GM19239 (cell line): ENCODE data around the gene RORB.

ENCODE experiments used
- DNase-seq: peaks from one replicate; pipeline ENCODE4 v3.0.0; 2011; ENCODE audit warnings: low spot score; ENCODE audit not compliant: insufficient read length
- FAIRE-seq: peaks from 2 replicates; lab custom pipeline; 2011; peaks lifted over from hg19 to GRCh38; lab: Jason Lieb, UNC

Gene RORB

GRCh38 chr9:74496819-74497747 lies at the start of gene RORB:
RORB (plus strand) TSS chr9:74497335; CDS start chr9:74497977, 642 bp downstream.
- peak; percentile 81 for FAIRE-seq
- no peak for DNase-seq

DNA sequence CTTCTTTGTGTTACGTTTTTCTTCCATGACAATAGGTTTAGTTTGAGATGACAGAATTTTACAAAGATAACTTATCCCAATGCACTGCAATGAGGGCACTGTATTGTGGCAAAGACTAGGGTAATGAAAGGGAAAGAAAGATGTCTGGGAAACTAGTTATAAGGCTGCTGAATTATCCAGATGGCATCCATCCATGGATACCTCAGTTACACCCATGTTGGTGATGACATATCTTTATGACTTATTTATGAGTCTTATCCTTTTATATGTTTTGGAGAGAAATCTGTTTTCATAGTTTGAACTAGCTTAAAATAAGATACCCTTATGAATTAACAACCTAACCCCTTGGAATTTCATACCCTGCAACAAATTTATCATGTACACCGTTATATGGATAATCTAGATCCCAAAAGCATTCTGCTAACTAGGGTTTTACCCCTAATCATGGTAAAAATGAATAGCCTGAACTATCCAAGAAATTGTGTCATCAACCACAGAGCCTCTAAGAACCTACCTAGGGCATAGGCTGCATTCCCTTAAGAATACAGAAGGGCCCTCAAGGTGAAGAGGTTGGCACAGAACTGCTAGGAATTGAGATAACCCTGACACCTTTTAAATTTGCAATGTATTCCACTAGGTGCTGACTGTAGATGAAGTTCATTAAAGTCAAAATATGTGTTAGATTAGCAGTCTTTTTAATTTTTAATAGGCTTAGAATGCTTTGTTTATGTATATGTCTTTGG lies 49.5 kb upstream of the RORB start:
- FAIRE-seq (no peak), DNase-seq (no peak)

GRCh38 chr9:74449060-74449459 lies 48.1 kb upstream of the RORB start:
- DNase-seq (no peak), FAIRE-seq (no peak)

GRCh38 chr9:74458832-74459231 lies 38.3 kb upstream of the RORB start:
- DNase-seq = no peak
- no peak for FAIRE-seq

- no peak for FAIRE-seq
- no peak for DNase-seq
These were observed 33.3 kb upstream of the RORB start for GRCh38 chr9:74463825-74464224.

GRCh38 chr9:74478606-74479005 lies 18.5 kb upstream of the RORB start:
- FAIRE-seq (no peak), DNase-seq (no peak)

DNA sequence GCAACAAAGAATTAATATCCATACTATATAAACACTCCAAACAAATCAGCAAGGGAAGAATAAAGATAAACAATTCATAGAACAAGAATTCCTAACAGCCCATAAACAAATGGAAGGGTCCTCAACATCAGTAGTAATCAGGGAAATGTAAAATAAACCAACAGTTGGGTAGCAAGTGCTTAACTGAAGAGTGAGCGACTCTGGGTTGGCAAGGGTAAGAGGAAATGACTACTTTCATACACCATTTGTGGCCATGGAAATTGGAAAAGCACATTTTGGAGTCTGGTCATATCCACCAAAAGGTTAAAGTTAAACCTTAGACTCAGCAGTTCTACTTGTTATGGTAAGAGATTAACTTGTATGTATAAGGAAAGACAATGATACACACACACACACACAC lies 17.4 kb upstream of the RORB start:
- no peak for DNase-seq
- no peak for FAIRE-seq

DNA sequence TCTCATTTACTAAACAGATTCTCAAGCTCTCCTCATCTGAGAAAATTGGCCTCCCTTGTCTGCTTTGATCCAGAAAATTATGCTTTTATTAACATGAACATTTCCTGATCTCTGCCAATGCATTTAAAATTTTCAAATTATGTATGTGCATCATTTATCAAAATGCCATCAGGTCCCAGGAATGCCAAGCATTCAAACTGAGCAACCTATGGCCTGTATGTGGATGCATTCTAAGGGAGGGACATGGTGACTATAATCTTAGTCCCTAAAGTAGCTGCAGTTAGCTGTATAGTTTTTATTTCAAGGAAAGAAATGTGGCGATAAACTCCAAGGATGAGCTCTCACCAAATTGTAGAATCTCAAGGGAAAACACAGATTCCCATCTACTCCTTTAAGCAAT lies 9.7 kb upstream of the RORB start:
- DNase-seq (no peak), FAIRE-seq (no peak)

DNA sequence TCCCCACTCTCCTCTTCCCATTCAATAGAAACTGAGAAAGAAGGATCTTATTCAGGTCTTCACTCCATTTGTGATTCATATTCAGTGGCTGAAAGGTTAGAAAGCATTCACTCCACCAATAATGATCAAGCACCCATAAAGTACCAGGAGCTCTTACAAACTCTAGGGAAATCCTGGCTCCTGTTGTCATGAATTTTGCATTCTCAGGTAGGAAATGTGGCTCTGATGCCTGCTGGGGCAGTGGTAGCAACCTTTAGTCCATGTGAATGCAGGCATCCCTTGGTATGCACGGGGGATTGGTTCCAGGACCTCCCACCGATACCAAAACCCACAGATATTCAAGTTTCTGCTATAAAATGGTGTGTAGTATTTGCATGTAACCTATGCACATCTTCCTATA lies 3.6 kb upstream of the RORB start:
- no peak for FAIRE-seq
- DNase-seq = no peak

DNA sequence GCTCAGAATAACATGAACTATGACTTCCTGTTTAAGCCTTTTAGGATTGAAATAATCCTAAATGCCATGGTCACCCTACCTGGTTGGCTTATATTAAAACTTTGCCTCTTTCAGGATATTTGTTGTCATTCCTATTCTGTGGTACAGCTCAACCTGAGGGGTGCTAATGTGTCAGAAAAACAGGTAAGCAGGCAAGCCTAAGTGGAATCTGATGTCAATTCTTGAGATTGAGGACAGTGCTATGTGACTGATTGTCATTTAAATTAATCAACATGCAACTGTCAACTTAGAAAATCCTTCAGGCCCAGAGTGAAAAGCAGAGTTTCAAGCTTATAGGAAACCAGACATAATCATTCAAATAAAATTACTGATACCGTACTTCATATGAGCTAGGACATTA lies 2.6 kb upstream of the RORB start:
- FAIRE-seq = no peak
- DNase-seq = no peak

GRCh38 chr9:74496406-74496805 lies 729 bp upstream of the RORB start:
- FAIRE-seq = no peak
- no peak for DNase-seq

DNA sequence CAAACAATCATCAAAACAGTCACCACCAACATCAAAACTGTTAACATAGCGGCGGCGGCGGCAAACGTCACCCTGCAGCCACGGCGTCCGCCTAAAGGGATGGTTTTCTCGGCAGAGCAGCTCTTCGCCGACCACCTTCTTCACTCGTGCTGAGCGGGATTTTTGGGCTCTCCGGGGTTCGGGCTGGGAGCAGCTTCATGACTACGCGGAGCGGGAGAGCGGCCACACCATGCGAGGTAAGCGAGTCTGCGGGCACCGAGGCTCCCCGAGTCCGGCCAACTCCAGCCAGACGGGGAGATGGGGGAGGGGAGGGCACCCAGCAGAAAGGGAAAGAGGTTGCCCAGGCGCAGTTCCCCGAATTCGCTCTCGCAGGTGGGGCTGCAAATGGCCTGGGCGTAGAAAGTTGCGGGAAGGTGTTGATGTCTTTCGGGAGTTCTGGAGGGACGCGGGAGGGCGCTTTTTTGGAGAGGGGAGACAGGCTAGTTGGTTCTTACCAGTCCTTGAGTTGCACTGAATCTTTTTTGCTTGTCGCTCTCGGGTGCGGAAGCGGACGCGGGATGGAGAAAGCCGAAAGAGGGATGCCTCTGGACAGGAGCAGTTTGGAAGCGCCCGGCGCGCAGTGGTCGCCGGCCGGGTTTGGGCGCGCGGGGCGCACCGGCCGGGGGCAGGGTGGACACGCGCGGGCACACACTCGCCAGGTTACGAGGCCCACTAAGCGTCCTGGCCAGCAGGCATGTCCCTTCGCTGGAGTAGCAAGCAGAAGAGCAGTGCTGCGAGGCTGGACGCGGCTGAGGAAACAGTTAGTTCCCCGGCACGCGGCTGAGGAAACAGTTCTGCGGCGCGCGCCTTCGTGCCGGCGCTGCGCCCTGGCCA lies 849 bp downstream of the RORB start:
- FAIRE-seq (no peak), DNase-seq (no peak)

- DNase-seq (no peak), FAIRE-seq (no peak)
These were observed 1.5 kb downstream of the RORB start for GRCh38 chr9:74498621-74499095.

GRCh38 chr9:74499111-74499601 lies 2.0 kb downstream of the RORB start:
- no peak for DNase-seq
- no peak for FAIRE-seq

GRCh38 chr9:74499770-74500583 lies 2.8 kb downstream of the RORB start:
- DNase-seq = no peak
- FAIRE-seq = no peak

- FAIRE-seq = no peak
These were observed 3.4 kb downstream of the RORB start for GRCh38 chr9:74500584-74500924.

GRCh38 chr9:74501570-74501969 lies 4.4 kb downstream of the RORB start:
- FAIRE-seq (no peak), DNase-seq (no peak)

More at GRCh38 chr9:74500584-74500924, 3.4 kb downstream of the RORB start:
- no peak for DNase-seq

- DNase-seq = no peak
- FAIRE-seq = no peak
These were observed 6.1 kb downstream of the RORB start for GRCh38 chr9:74503219-74503618.

- DNase-seq (no peak), FAIRE-seq (no peak)
These were observed 6.5 kb downstream of the RORB start for GRCh38 chr9:74503666-74504065.
